Psoas muscle (tissue), 8 donors: ENCODE measurements around the gene FGD2. TPM values are rescaled to one million over a fixed set of nuclear protein-coding genes. Genes with fewer than 3 reads are reported as not detected.

Experiments
- ATAC-seq, 4 donors: fragments of 200-7000 bp; cut with Tn5 transposase; one replicate each; pipeline ENCODE4 v1.9.1; 2020; ENCODE audit warnings: moderate library complexity in 3 of 4, mild to moderate bottlenecking in 2 of 4
- DNase-seq, 2 donors: peaks; one replicate each; pipeline ENCODE4 v3.0.0-alpha.2; 2020
- H3K27ac ChIP-seq: fragments of 200-600 bp; one replicate; pipeline ENCODE4 v1.8.0; 2022
- H3K27me3 ChIP-seq, 3 donors: fragments of 200-600 bp in 1 of 3; one replicate each; pipeline versions ENCODE4 v1.6.1 to v1.8.0; 2013 to 2022; ENCODE audit warnings: low read length in 2 of 3, mild to moderate bottlenecking in 2 of 3, moderate library complexity in 1 of 3; ENCODE audit not compliant: insufficient read depth in 3 of 3
- H3K36me3 ChIP-seq, 2 donors: fragments of 200-600 bp in 1 of 2; one replicate each; pipeline versions ENCODE4 v1.6.1 to v1.8.0; 2013 to 2022; ENCODE audit warnings: low read depth in 1 of 2, mild to moderate bottlenecking in 1 of 2, moderate library complexity in 1 of 2; ENCODE audit not compliant: insufficient read depth in 1 of 2
- H3K4me1 ChIP-seq: fragments of 200-600 bp; one replicate; pipeline ENCODE4 v1.8.0; 2022
- H3K4me3 ChIP-seq: fragments of 200-600 bp; one replicate; pipeline ENCODE4 v1.8.0; 2022; ENCODE audit warnings: mild to moderate bottlenecking
- H3K9me3 ChIP-seq: fragments of 200-600 bp; one replicate; pipeline ENCODE4 v1.8.0; 2022
- WGBS, 3 donors: extraction: QIAGEN DNeasy Blood & Tissue Kit; methylation state at CpG; one replicate each; pipeline versions ENCODE4 v1.1.6 to v1.1.7; 2013; 5-methylcytosine and 5-hydroxymethylcytosine counted together
- intact Hi-C, 2 donors: fragments of 100-400 bp; cut with DNase I; formaldehyde crosslinking; loops; one replicate each; pipeline versions ENCODE4 v1.11.0 to v1.14.2; 2022
- polyA plus RNA-seq, 3 donors: library from polyadenylated mRNA; stranded (reverse); fragments of 200-250 nt; gene quantifications; one replicate each; pipeline ENCODE4 v1.2.3, GENCODE V29; 2013
- total RNA-seq, 4 donors: library from RNA; stranded (reverse); fragmentation: NEBNext Ultra II Directional in 2 of 4; extraction: Animal tissue kit (Norgen Biotek cat#: 25700) in 2 of 4; gene quantifications; one replicate each; pipeline versions ENCODE4 v1.2.1 to v1.2.4, GENCODE V29; 2021 to 2023
- TF ChIP-seq, protein P1 (sequence below): fragments of 200-600 bp; IDR thresholded peaks from one replicate; pipeline ENCODE4 v1.8.0; 2022; ENCODE audit warnings: antibody characterized with exemption
- donor health status: healthy with polysubstance abuse.
- donor health status: DM: no; HTN: no; CAD: no; lungs with moderate emphysema.
- donor health status: Bipolar disorder and iron deficiency.
- donor health status: healthy.
- donor health status: DM: yes; HTN: yes; CAD: no.
- donor health status: DM: no; HTN: no; CAD: no.
- donor health status: DM: no; HTN: no; CAD: no.
- donor health status: DM: yes; HTN: yes; CAD: no.

Gene FGD2
- total and polyA plus RNA-seq, 7 donors: 0.75 to 4.2 (median 1.7) TPM

- Histone ChIP-seq H3K27ac (no peak overlapping the region), H3K36me3 (no peaks in the 10 kb centered on the region), H3K9me3 (no peaks in the 10 kb centered on the region), H3K27me3 (no peaks in the 10 kb centered on the region), H3K4me1 (no peaks in the 10 kb centered on the region), H3K4me3 (no peak overlapping the region)
- intact Hi-C loops: no loop called here
- no peak for ATAC-seq
- DNase-seq: no peak
- TF ChIP-seq, protein P1, sequence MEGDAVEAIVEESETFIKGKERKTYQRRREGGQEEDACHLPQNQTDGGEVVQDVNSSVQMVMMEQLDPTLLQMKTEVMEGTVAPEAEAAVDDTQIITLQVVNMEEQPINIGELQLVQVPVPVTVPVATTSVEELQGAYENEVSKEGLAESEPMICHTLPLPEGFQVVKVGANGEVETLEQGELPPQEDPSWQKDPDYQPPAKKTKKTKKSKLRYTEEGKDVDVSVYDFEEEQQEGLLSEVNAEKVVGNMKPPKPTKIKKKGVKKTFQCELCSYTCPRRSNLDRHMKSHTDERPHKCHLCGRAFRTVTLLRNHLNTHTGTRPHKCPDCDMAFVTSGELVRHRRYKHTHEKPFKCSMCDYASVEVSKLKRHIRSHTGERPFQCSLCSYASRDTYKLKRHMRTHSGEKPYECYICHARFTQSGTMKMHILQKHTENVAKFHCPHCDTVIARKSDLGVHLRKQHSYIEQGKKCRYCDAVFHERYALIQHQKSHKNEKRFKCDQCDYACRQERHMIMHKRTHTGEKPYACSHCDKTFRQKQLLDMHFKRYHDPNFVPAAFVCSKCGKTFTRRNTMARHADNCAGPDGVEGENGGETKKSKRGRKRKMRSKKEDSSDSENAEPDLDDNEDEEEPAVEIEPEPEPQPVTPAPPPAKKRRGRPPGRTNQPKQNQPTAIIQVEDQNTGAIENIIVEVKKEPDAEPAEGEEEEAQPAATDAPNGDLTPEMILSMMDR: no peak
- WGBS, 3 donors: 75 to 78% (median 77%) methylated on average over 11 of the region's 11 CpGs
Observed at GRCh38 chr6:37004044-37004980, 1.1 kb upstream of the FGD2 start.

GRCh38 chr6:37005827-37006567, 542 bp downstream of the FGD2 start:
- ATAC-seq: no peak
- intact Hi-C loops: no loop called here
- Histone ChIP-seq H3K9me3 (no peaks in the 10 kb centered on the region), H3K27me3 (no peaks in the 10 kb centered on the region), H3K4me3 (peak overlapping the region; percentile 26), H3K27ac (no peak overlapping the region), H3K4me1 (no peaks in the 10 kb centered on the region), H3K36me3 (no peaks in the 10 kb centered on the region)
- WGBS, 3 donors: 86 to 89% (median 87%) methylated on average over 13 of the region's 13 CpGs
- no peak for DNase-seq
- TF ChIP-seq, protein P1: no peak

DNA sequence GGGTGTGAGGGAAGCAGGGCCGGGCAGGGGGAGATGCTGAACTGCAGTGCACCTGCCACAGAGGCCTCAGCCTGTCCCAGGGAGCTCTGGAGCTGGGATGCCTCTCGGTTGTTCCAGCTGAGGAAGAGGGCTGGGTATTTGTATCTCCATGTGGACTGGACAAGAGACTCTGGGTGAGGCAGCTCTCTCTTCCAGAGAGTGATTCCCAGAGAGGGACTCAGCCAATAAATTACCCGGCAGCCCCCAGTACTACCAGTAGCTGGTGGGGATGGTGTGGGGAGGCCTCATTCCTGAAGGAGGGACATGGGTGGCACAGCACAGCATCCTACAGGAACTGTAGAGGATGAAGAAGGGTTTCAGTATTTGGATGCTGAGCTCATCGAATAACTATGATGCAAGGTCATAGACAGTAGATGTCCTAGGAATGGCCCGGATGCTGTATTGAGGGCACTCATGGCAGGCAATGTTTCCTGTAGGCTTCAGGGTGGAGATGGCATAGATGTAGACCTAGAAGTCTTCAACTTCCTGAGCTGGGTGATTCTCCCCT, 1.4 kb downstream of the FGD2 start:
- no peaks in the 10 kb centered on the region for H3K9me3 ChIP-seq
- ATAC-seq (peak; percentile 38 to 79 (median 72)), DNase-seq (no peak)
- intact Hi-C loops: no loop called here
- H3K27me3 ChIP-seq: no peaks in the 10 kb centered on the region
- H3K4me3 ChIP-seq: peak overlapping the region; percentile 26
- H3K4me1 ChIP-seq: no peaks in the 10 kb centered on the region
- H3K27ac ChIP-seq: peak overlapping the region; percentile 4
- 65 to 77% (median 69%) methylated on average over 5 of the region's 5 CpGs for WGBS, 3 donors
- H3K36me3 ChIP-seq: no peaks in the 10 kb centered on the region
- TF ChIP-seq, protein P1: no peak

DNA sequence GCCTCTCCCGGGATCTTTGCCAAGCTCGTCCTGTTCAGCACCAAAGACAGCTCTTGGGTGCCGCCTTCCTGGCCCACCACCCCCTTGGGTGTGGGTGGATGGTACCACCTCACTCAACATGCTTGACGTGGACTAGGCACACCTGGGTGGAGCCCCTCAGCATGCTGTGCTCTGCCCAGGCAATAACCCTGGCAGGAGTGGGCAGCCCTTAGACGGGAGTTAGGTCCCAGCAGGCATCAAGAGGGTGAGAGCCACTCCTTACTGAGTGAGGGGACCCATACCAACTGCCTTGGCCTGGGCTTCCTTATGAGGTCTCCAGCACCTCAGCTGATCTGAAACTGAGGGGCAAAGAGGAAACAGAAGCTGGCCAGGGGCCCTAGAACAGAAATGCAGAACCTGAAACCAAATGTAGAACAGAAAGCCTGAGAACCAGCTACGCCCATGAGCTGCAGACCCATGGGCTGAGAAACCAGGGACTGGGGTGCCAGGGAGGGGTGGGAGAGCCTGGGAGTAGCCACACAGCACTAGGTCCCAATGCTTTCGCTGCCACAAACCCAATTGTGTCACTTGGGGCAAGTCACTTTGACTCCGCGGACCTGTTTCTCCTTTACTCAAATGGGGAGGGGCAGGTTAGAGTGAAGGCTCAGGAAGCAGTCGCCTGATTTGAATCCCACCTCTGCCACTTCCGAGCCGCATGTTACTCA, 2.0 kb downstream of the FGD2 start:
- no peaks in the 10 kb centered on the region for H3K9me3 ChIP-seq
- peak overlapping the region; percentile 4 for H3K27ac ChIP-seq
- no peaks in the 10 kb centered on the region for H3K36me3 ChIP-seq
- intact Hi-C loops: no loop called here
- no peak overlapping the region for H3K4me3 ChIP-seq
- DNase-seq: no peak
- ATAC-seq: peak in 2 of 4 donors; percentile 3 to 12
- H3K27me3 ChIP-seq: no peaks in the 10 kb centered on the region
- H3K4me1 ChIP-seq: no peaks in the 10 kb centered on the region
- WGBS, 3 donors: 71 to 80% (median 73%) methylated on average over 12 of the region's 12 CpGs
- TF ChIP-seq, protein P1: no peak
